HG03139 (cell line): ENCODE data around the gene CFAP54.
"Not testable (repeated sequence)": the region's sequence is repeated elsewhere in the genome, so short reads cannot be mapped to it uniquely, and the experiment has no call there.

ENCODE experiments used
- ATAC-seq: cut with Tn5 transposase; IDR thresholded peaks from one replicate; pipeline ENCODE4 v1.9.1; 2021; ENCODE audit not compliant: unreplicated experiment

The CFAP54 gene

GRCh38 chr12:96489392-96490056, at the start of gene CFAP54:
TSS of gene CFAP54 (plus strand) at chr12:96489577. CDS start at chr12:96489610, 33 bp downstream.
- peak; percentile 98 for ATAC-seq

- ATAC-seq, result no peak
Measured at GRCh38 chr12:96441816-96442215, 47.6 kb upstream of the CFAP54 start.

- ATAC-seq, result no peak
Measured at GRCh38 chr12:96442906-96443305, 46.5 kb upstream of the CFAP54 start.

- ATAC-seq, result no peak
Measured at GRCh38 chr12:96444399-96444798, 45.0 kb upstream of the CFAP54 start.

GRCh38 chr12:96445691-96446583, 43.4 kb upstream of the CFAP54 start:
- peak; percentile 99 for ATAC-seq

- ATAC-seq, result no peak
Measured at GRCh38 chr12:96447256-96447655, 42.1 kb upstream of the CFAP54 start.

- no peak for ATAC-seq
Measured at GRCh38 chr12:96448300-96448699, 41.1 kb upstream of the CFAP54 start.

- ATAC-seq, result no peak
Measured at GRCh38 chr12:96452261-96452922, 37.0 kb upstream of the CFAP54 start.

- no peak for ATAC-seq
Measured at GRCh38 chr12:96454396-96454795, 35.0 kb upstream of the CFAP54 start.

GRCh38 chr12:96456265-96456974, 33.0 kb upstream of the CFAP54 start:
- peak; percentile 71 for ATAC-seq

- ATAC-seq, result no peak
Measured at GRCh38 chr12:96457191-96457930, 32.0 kb upstream of the CFAP54 start.

- ATAC-seq, result not testable (repeated sequence)
Measured at GRCh38 chr12:96459281-96459680, 30.1 kb upstream of the CFAP54 start.

GRCh38 chr12:96462571-96463280, 26.7 kb upstream of the CFAP54 start:
- no peak for ATAC-seq

- ATAC-seq, result no peak
Measured at GRCh38 chr12:96465896-96466295, 23.5 kb upstream of the CFAP54 start.

- ATAC-seq, result no peak
Measured at GRCh38 chr12:96466939-96467751, 22.2 kb upstream of the CFAP54 start.

GRCh38 chr12:96471368-96472050, 17.9 kb upstream of the CFAP54 start:
- ATAC-seq, result no peak

GRCh38 chr12:96472384-96472783, 17.0 kb upstream of the CFAP54 start:
- no peak for ATAC-seq

GRCh38 chr12:96473394-96474093, 15.8 kb upstream of the CFAP54 start:
- ATAC-seq, result no peak
